GM12874 (cell line): Measurements from ENCODE around the gene PRDX1.

ENCODE experiments used
- CTCF ChIP-seq: IDR thresholded peaks from 2 replicates; pipeline ENCODE4 v1.5.1; 2011; ENCODE audit warnings: low read depth, mild to moderate bottlenecking, control low read depth, low read length, moderate library complexity; ENCODE audit not compliant: insufficient read depth

PRDX1 gene

GRCh38 chr1:45512641-45513054 is 9.0 kb downstream of the PRDX1 start:
- TF ChIP-seq CTCF, result peak; percentile 73

GRCh38 chr1:45510972-45511527 is 10.6 kb downstream of the PRDX1 start:
- no peak for TF ChIP-seq CTCF

GRCh38 chr1:45510036-45510971 is 11.4 kb downstream of the PRDX1 start:
- no peak for TF ChIP-seq CTCF

- TF ChIP-seq CTCF, result 0 out of 2 replicates have a peak, but pooled peaks have one; percentile 7
Measured at GRCh38 chr1:45508295-45509151, 13.2 kb downstream of the PRDX1 start.

- TF ChIP-seq CTCF, result no peak
Measured at GRCh38 chr1:45507893-45508292, 13.8 kb downstream of the PRDX1 start.

- TF ChIP-seq CTCF, result no peak
Measured at GRCh38 chr1:45507195-45507594, 14.5 kb downstream of the PRDX1 start.
